Fibroblast of lung (primary cell): ENCODE measurements around the gene ZIK1. TPM values are rescaled to one million over a fixed set of nuclear protein-coding genes. Genes with fewer than 3 reads are reported as not detected.

Experiments
- DNase-seq, 2 donors: peaks; one replicate each; pipeline versions ENCODE4 v3.0.0 to v3.0.0-alpha.2; 2010; ENCODE audit warnings: low read depth in 2 of 2
- H2AFZ ChIP-seq: 2 replicates; pipeline ENCODE4 v1.5.1; 2012; ENCODE audit warnings: low read length, control low read depth, inconsistent platforms
- H3K27ac ChIP-seq: 2 replicates; pipeline ENCODE4 v1.5.1; 2011; ENCODE audit warnings: low read length, control low read depth; ENCODE audit not compliant: insufficient read depth
- H3K27me3 ChIP-seq: 2 replicates; pipeline ENCODE4 v1.5.1; 2011; ENCODE audit warnings: mild to moderate bottlenecking, low read length; ENCODE audit not compliant: control insufficient read depth, insufficient read depth
- H3K36me3 ChIP-seq: 2 replicates; pipeline ENCODE4 v1.5.1; 2011; ENCODE audit warnings: low read length; ENCODE audit not compliant: control insufficient read depth, insufficient read depth
- H3K4me1 ChIP-seq: 2 replicates; pipeline ENCODE4 v1.5.1; 2011; ENCODE audit warnings: low read length; ENCODE audit not compliant: control insufficient read depth, insufficient read depth; ENCODE audit errors: extremely low read depth
- H3K4me2 ChIP-seq: 2 replicates; pipeline ENCODE4 v1.5.1; 2011; ENCODE audit warnings: low read length, control low read depth; ENCODE audit not compliant: insufficient read depth; ENCODE audit errors: extremely low read depth
- H3K4me3 ChIP-seq, 4 experiments: fragments of 200-600 bp in 1 of 4; sonication (generic) in 1 of 4; replicated peaks in 1 of 4; 2 replicates each; pipeline ENCODE4 v1.5.1; 2011 to 2016; ENCODE audit warnings: low read length in 4 of 4, low read depth in 3 of 4, mild to moderate bottlenecking in 3 of 4, control low read depth in 2 of 4, inconsistent platforms in 1 of 4, mixed read lengths in 1 of 4; ENCODE audit not compliant: insufficient read depth in 1 of 4; ENCODE audit errors: control extremely low read depth in 1 of 4
- H3K79me2 ChIP-seq: 2 replicates; pipeline ENCODE4 v1.5.1; 2012; ENCODE audit warnings: mild to moderate bottlenecking, low read length, inconsistent platforms; ENCODE audit not compliant: control insufficient read depth, insufficient read depth
- H3K9ac ChIP-seq: 2 replicates; pipeline ENCODE4 v1.5.1; 2011; ENCODE audit warnings: mild to moderate bottlenecking, low read length, control low read depth; ENCODE audit not compliant: insufficient read depth
- H3K9me3 ChIP-seq: 2 replicates; pipeline ENCODE4 v1.5.1; 2012; ENCODE audit warnings: low read depth, low read length; ENCODE audit not compliant: control insufficient read depth, insufficient read depth
- H4K20me1 ChIP-seq: 2 replicates; pipeline ENCODE4 v1.5.1; 2011; ENCODE audit warnings: low read length; ENCODE audit not compliant: control insufficient read depth, insufficient read depth; ENCODE audit errors: extremely low read depth
- EZH2 ChIP-seq: IDR thresholded peaks from 2 replicates; pipeline ENCODE4 v1.5.1; 2012; ENCODE audit warnings: low read length, control low read depth, mild to moderate bottlenecking; ENCODE audit errors: missing control alignments
- polyA plus RNA-seq, 2 donors: library from polyadenylated mRNA; depleted of rRNA in 1 of 2; stranded (reverse) in 1 of 2; unstranded in 1 of 2; fragments of >200 nt; gene quantifications; 2 replicates each; pipeline ENCODE4 v1.2.1, GENCODE V29; 2011 to 2012; ENCODE audit warnings: missing spikeins in 1 of 2
- total RNA-seq: library from RNA; depleted of rRNA; stranded (reverse); fragments of >200 nt; gene quantifications from 2 replicates; pipeline ENCODE4 v1.2.1, GENCODE V29; 2014
- TF ChIP-seq, protein P1 (sequence below), 2 donors: IDR thresholded peaks in 1 of 2; conservative IDR thresholded peaks in 1 of 2; 1 replicate in 1 of 2; 2 replicates in 1 of 2; pipeline ENCODE4 v1.5.1; 2011 to 2012; ENCODE audit warnings: low read length in 2 of 2, control low read depth in 1 of 2, inconsistent platforms in 1 of 2, low read depth in 1 of 2, mild to moderate bottlenecking in 1 of 2

Gene ZIK1
- total and polyA plus RNA-seq, 2 donors (not counting 1 experiment from before 2014, with no cell fraction given): 3.9 to 7.1 TPM

DNA sequence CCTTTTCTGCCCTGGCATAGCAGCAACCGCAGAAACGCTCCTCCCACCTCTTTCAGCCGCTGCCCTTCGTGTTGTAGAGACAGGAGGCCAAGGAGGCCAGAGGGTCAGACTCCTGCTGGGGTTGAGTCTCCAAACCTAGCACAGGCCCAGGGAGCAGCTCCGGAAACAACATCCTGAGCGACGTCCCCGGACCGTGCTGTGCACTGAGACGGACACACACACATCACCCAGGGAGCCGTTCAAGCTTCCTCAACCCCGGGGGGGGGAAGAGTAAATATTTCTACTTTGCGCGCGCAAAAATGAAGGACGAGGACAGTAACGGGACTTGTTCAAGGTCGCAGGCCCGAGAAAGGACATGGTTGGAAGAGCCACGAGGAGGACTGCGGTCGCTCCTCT lies 24.9 kb upstream of the ZIK1 start:
- DNase-seq: peak in 1 of 2 donors; percentile 18
- peaks cover 5% of the 10 kb centered on the region for H3K79me2 ChIP-seq
- no peaks in the 10 kb centered on the region for H3K27me3 ChIP-seq
- H3K4me2 ChIP-seq: peak overlapping the region; percentile 74
- H3K36me3 ChIP-seq: peaks cover 2% of the 10 kb centered on the region
- peak overlapping the region; percentile 72 for H3K9ac ChIP-seq
- peak overlapping the region; percentile 70 for H3K27ac ChIP-seq
- H3K9me3 ChIP-seq: no peaks in the 10 kb centered on the region
- no peaks in the 10 kb centered on the region for H3K4me1 ChIP-seq
- H4K20me1 ChIP-seq: no peaks in the 10 kb centered on the region
- TF ChIP-seq, protein P1, sequence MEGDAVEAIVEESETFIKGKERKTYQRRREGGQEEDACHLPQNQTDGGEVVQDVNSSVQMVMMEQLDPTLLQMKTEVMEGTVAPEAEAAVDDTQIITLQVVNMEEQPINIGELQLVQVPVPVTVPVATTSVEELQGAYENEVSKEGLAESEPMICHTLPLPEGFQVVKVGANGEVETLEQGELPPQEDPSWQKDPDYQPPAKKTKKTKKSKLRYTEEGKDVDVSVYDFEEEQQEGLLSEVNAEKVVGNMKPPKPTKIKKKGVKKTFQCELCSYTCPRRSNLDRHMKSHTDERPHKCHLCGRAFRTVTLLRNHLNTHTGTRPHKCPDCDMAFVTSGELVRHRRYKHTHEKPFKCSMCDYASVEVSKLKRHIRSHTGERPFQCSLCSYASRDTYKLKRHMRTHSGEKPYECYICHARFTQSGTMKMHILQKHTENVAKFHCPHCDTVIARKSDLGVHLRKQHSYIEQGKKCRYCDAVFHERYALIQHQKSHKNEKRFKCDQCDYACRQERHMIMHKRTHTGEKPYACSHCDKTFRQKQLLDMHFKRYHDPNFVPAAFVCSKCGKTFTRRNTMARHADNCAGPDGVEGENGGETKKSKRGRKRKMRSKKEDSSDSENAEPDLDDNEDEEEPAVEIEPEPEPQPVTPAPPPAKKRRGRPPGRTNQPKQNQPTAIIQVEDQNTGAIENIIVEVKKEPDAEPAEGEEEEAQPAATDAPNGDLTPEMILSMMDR (conservative IDR thresholded peaks at IDR 0.05 in 1 of 2, IDR thresholded peaks at IDR 0.05 in 1 of 2; ENCODE audit: low read depth in 1 of 2, low read length in 2 of 2): no peak
- TF ChIP-seq EZH2: no peak
- H2AFZ ChIP-seq: peak overlapping the region; percentile 0
- H3K4me3 ChIP-seq: peak overlapping the region; percentile 77 to 91 (median 86)

DNA sequence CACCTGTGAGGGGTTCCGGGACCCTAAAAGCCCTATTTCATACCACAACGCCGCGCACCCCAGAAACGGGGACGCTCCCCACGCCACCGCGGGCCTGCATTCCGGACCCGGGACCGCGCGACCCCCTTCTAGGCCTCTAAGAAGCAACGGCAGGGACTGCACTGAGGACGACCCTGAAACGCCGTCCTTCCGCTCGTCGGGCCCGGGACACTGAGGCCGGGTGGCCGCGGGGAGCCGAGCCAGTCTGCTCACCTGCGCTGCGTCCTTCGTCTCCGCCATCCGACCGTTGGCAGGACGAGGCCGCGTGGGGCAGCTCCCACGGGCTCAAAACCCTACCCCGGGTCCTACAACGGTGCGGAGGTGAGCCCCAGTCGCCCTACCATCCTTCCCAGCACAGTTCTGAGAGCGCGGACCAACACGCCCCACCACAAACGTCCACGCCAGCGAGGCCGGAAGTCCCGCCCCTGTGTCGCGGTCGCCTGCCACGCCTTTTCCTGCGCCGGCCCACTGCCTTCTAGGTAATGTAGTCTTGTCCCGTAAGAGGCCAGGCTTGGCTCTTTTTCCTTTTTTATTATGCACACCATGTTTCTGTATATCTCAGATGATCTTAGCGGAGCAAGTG lies 24.4 kb upstream of the ZIK1 start, which contains the start of gene ZNF550:
Gene ZNF550, minus strand, starts transcription at position 460 of the 622 bp plus-strand sequence. Its CDS starts 181 bp downstream, at position 279.
- peak within 1 kb of the TSS; percentile 72 for H3K9ac ChIP-seq
- H3K4me3 ChIP-seq: peak within 1 kb of the TSS; percentile 77 to 91 (median 86)
- H2AFZ ChIP-seq: peak within 1 kb of the TSS; percentile 91
- H3K27ac ChIP-seq: peak within 1 kb of the TSS; percentile 70
- peaks cover 2% of the 10 kb centered on the region for H3K36me3 ChIP-seq
- no peaks in the 10 kb centered on the region for H4K20me1 ChIP-seq
- no peaks in the 10 kb centered on the region for H3K9me3 ChIP-seq
- peaks cover 5% of the 10 kb centered on the region for H3K79me2 ChIP-seq
- H3K27me3 ChIP-seq: no peaks in the 10 kb centered on the region
- DNase-seq: peak; percentile 89 to 92
- peak within 1 kb of the TSS; percentile 80 for H3K4me2 ChIP-seq
- no peaks in the 10 kb centered on the region for H3K4me1 ChIP-seq
- TF ChIP-seq EZH2: no peak
- TF ChIP-seq, protein P1 (conservative IDR thresholded peaks at IDR 0.05 in 1 of 2, IDR thresholded peaks at IDR 0.05 in 1 of 2; ENCODE audit: low read depth in 1 of 2, low read length in 2 of 2): no peak

- peak overlapping the region; percentile 87 for H2AFZ ChIP-seq
- DNase-seq: peak; percentile 70 to 72
- TF ChIP-seq, protein P1 (conservative IDR thresholded peaks at IDR 0.05 in 1 of 2, IDR thresholded peaks at IDR 0.05 in 1 of 2; ENCODE audit: low read depth in 1 of 2, low read length in 2 of 2): no peak
- no peaks in the 10 kb centered on the region for H3K27me3 ChIP-seq
- H3K36me3 ChIP-seq: peaks cover 2% of the 10 kb centered on the region
- H3K4me1 ChIP-seq: no peaks in the 10 kb centered on the region
- H3K79me2 ChIP-seq: peaks cover 5% of the 10 kb centered on the region
- no peaks in the 10 kb centered on the region for H4K20me1 ChIP-seq
- peak overlapping the region; percentile 34 for H3K9ac ChIP-seq
- peak overlapping the region; percentile 70 for H3K27ac ChIP-seq
- no peaks in the 10 kb centered on the region for H3K9me3 ChIP-seq
- H3K4me2 ChIP-seq: peak overlapping the region; percentile 80
- peak overlapping the region; percentile 77 to 91 (median 86) for H3K4me3 ChIP-seq
Observed at GRCh38 chr19:57560049-57560491, 23.9 kb upstream of the ZIK1 start.
